ENCODE results near the gene CD164L2. TPM values are rescaled to one million over a fixed set of nuclear protein-coding genes. Genes with fewer than 3 reads are reported as not detected.
"Not testable (repeated sequence)": the region's sequence is repeated elsewhere in the genome, so short reads cannot be mapped to it uniquely, and the experiment has no call there.

CD164L2 gene
- total RNA-seq, 1 experiment from 2014 or later, result not detected

DNA sequence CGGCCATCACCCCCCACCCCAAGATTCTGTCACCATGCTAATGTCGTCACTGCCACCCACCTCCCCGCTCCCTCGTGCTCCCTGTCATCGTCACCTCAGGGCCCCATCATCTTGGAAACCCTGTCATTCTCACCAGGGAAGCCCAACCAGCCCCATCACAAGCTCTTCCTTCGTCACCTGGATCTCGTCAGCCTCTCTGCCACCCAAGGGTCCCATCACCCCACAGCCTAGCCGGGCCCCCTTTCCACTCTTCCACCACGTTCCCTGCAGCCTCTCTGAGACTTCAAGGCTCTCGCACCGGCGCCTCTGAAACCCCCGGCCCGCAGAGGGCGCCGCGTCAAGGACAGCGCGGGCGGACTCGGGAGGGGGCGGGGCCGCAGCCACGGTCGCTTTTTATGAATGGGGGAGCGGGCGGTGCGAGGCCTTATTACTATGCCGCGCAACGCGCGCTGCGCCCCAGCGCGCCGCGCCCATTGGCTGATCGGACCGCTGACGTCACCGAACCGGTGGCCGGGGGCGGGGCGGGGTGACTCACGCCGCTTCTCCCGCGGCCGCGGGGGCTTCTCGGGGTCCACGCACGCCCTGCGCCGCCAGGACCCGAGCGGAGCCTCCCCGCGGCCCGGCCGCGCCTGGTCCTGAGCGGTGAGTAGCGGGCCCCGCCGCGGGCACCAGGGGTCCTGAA lies 9.1 kb upstream of the CD164L2 start, which contains the start of gene GPR3:
TSS of gene GPR3 (plus strand) at position 527 of the 682 bp plus-strand sequence. CDS start 1,177 bp downstream, outside the sequence.
- Mint-ChIP-seq H3K9me3 (ENCODE audit: unreplicated experiment) (no peaks in the 10 kb centered on the region), H3K4me3 (ENCODE audit: unreplicated experiment) (peak within 1 kb of the TSS; percentile 73), H3K4me1 (ENCODE audit: low read depth, unreplicated experiment) (peaks cover 7% of the 10 kb centered on the region), H3K36me3 (ENCODE audit: insufficient read depth, unreplicated experiment) (no peaks in the 10 kb centered on the region), H3K27ac (ENCODE audit: unreplicated experiment) (peak within 1 kb of the TSS; percentile 62), H3K27me3 (ENCODE audit: insufficient read depth, unreplicated experiment) (no peaks in the 10 kb centered on the region)
- Histone ChIP-seq H3K4me1 (no peaks in the 10 kb centered on the region), H3K36me3 (ENCODE audit: control insufficient read depth, insufficient read depth, low read length) (no peaks in the 10 kb centered on the region), H3K27me3 (replicated peaks; ENCODE audit: control insufficient read depth, insufficient read depth, low read length) (no peaks in the 10 kb centered on the region), H3K4me3 (ENCODE audit: low read depth, low read length) (peak within 1 kb of the TSS; percentile 42), H3K9me3 (no peaks in the 10 kb centered on the region)
- DNase-seq, result peak; percentile 90
- ChIA-PET CTCF (interaction anchor here (0.5 to 1.3 kb wide), 2 partner anchors 92 to 348 kb away, joined by 3 to 4 read pairs; no protein-coding TSS in a partner anchor), POLR2A (no interaction called here)
- TF ChIP-seq, protein P1, sequence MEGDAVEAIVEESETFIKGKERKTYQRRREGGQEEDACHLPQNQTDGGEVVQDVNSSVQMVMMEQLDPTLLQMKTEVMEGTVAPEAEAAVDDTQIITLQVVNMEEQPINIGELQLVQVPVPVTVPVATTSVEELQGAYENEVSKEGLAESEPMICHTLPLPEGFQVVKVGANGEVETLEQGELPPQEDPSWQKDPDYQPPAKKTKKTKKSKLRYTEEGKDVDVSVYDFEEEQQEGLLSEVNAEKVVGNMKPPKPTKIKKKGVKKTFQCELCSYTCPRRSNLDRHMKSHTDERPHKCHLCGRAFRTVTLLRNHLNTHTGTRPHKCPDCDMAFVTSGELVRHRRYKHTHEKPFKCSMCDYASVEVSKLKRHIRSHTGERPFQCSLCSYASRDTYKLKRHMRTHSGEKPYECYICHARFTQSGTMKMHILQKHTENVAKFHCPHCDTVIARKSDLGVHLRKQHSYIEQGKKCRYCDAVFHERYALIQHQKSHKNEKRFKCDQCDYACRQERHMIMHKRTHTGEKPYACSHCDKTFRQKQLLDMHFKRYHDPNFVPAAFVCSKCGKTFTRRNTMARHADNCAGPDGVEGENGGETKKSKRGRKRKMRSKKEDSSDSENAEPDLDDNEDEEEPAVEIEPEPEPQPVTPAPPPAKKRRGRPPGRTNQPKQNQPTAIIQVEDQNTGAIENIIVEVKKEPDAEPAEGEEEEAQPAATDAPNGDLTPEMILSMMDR (IDR thresholded peaks at IDR 0.05; ENCODE audit: insufficient read depth in 1 of 2, low read depth in 1 of 2, low read length in 1 of 2, severe bottlenecking in 1 of 2, unreplicated experiment in 1 of 2), result peak; percentile 34 to 86
- no TSS peak for BruUV-seq (replicated peaks)
- intact Hi-C loops (cut with micrococcal nuclease; ENCODE audit: unreplicated experiment), result loop anchor here (2.0 to 5.0 kb wide), 2 partner anchors 215 to 270 kb away; no protein-coding TSS in a partner anchor

DNA sequence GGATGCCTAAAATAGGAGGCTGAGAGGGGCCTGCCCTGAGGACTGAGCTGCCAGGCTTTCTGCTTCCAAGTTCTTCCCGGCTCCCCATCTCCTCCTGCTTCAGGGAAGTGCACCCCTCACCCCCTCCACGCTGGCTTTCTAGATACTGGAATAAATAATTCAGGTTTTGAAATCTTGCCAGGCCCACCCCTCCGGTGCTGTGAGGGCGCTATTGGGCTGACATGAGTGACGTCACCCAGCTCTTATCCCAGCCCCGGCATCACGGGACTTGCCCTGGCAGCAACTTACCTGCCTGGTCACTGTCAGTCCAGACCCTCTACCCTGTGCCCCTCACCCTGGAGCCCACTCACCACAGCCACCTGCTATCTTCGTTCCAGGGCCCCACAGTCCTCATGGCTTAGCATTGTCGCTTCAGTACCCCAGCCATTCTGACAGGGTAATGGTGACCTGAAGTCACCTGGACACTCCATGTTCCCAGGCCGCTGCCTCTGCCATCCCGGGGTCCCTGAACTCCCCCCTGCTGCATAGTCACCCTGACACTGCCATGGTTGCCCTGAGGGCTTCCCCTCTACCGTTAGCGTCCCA lies 8.5 kb upstream of the CD164L2 start:
- no peaks in the 10 kb centered on the region for H3K27me3 ChIP-seq (replicated peaks; ENCODE audit: control insufficient read depth, insufficient read depth, low read length)
- TF ChIP-seq, protein P1 (IDR thresholded peaks at IDR 0.05; ENCODE audit: insufficient read depth in 1 of 2, low read depth in 1 of 2, low read length in 1 of 2, severe bottlenecking in 1 of 2, unreplicated experiment in 1 of 2), result no peak
- Mint-ChIP-seq H3K4me3 (ENCODE audit: unreplicated experiment) (peak overlapping the region; percentile 73), H3K9me3 (ENCODE audit: unreplicated experiment) (no peaks in the 10 kb centered on the region), H3K27me3 (ENCODE audit: insufficient read depth, unreplicated experiment) (no peaks in the 10 kb centered on the region), H3K4me1 (ENCODE audit: low read depth, unreplicated experiment) (peaks cover 7% of the 10 kb centered on the region), H3K27ac (ENCODE audit: unreplicated experiment) (peak overlapping the region; percentile 62), H3K36me3 (ENCODE audit: insufficient read depth, unreplicated experiment) (no peaks in the 10 kb centered on the region)
- H3K9me3 ChIP-seq, result no peaks in the 10 kb centered on the region
- H3K4me3 ChIP-seq (ENCODE audit: low read depth, low read length), result peak overlapping the region; percentile 29
- POLR2A ChIA-PET, result interaction anchor here (0.5 kb wide), 1 partner anchor 217 kb away, joined by 7 read pairs; no protein-coding TSS in a partner anchor
- BruUV-seq (replicated peaks), result no TSS peak
- intact Hi-C loops (cut with micrococcal nuclease; ENCODE audit: unreplicated experiment), result loop anchor here (2.0 to 5.0 kb wide), 2 partner anchors 215 to 271 kb away; no protein-coding TSS in a partner anchor
- CTCF ChIA-PET, result interaction anchor here (0.5 to 1.3 kb wide), 2 partner anchors 91 to 348 kb away, joined by 3 to 4 read pairs; no protein-coding TSS in a partner anchor
- H3K36me3 ChIP-seq (ENCODE audit: control insufficient read depth, insufficient read depth, low read length), result no peaks in the 10 kb centered on the region
- no peaks in the 10 kb centered on the region for H3K4me1 ChIP-seq
- no peak for DNase-seq

DNA sequence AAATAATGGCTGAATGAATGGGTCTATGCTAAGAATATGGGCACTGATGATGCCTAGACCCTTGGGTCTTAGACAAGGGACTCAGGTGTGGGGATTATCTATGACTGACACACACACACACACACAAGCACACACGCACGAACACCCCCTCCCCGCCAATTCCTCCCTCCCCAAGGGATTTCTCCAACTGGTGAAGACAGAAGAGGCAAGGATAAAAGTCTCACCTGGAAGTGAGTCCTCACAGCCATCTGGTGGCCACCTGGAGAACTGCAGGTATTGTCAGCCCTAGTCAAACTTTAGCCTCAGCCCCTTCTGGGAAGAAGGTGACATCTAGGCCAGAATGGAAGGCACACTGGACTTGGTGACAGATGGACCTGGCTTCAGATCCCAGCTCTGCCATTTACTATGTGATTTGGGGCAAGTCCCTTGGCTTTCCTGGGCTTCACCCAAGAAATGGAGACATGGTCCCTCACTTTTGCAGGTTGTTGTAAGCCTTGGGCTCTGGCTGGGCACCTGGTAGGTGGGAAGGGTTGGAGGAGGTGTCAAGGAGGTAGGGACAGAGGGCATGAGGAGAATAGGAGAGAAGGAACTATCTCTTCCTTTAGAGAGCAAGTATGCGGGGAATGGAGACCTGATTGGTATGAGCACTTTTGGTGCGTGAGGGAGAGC lies 5.3 kb upstream of the CD164L2 start:
- BruUV-seq (replicated peaks), result no TSS peak
- Histone ChIP-seq H3K9me3 (no peaks in the 10 kb centered on the region), H3K27me3 (replicated peaks; ENCODE audit: control insufficient read depth, insufficient read depth, low read length) (no peaks in the 10 kb centered on the region), H3K4me3 (ENCODE audit: low read depth, low read length) (no peak overlapping the region), H3K36me3 (ENCODE audit: control insufficient read depth, insufficient read depth, low read length) (no peaks in the 10 kb centered on the region), H3K4me1 (no peaks in the 10 kb centered on the region)
- Mint-ChIP-seq H3K4me3 (ENCODE audit: unreplicated experiment) (no peak overlapping the region), H3K27me3 (ENCODE audit: insufficient read depth, unreplicated experiment) (no peaks in the 10 kb centered on the region), H3K27ac (ENCODE audit: unreplicated experiment) (no peak overlapping the region), H3K9me3 (ENCODE audit: unreplicated experiment) (no peaks in the 10 kb centered on the region), H3K36me3 (ENCODE audit: insufficient read depth, unreplicated experiment) (no peaks in the 10 kb centered on the region), H3K4me1 (ENCODE audit: low read depth, unreplicated experiment) (peaks cover 7% of the 10 kb centered on the region)
- peak; percentile 75 to 82 for DNase-seq
- intact Hi-C loops (cut with micrococcal nuclease; ENCODE audit: unreplicated experiment), result loop anchor here (1.0 kb wide), 3 partner anchors 23 to 87 kb away; no protein-coding TSS in a partner anchor
- TF ChIP-seq, protein P1 (IDR thresholded peaks at IDR 0.05; ENCODE audit: insufficient read depth in 1 of 2, low read depth in 1 of 2, low read length in 1 of 2, severe bottlenecking in 1 of 2, unreplicated experiment in 1 of 2), result peak; percentile 77 to 82
- ChIA-PET CTCF (interaction anchor here (0.9 to 2.4 kb wide), 6 partner anchors 11 to 92 kb away, joined by 3 to 14 read pairs (median 6); partner anchors contain the start of gene MAP3K6), POLR2A (no interaction called here)

DNA sequence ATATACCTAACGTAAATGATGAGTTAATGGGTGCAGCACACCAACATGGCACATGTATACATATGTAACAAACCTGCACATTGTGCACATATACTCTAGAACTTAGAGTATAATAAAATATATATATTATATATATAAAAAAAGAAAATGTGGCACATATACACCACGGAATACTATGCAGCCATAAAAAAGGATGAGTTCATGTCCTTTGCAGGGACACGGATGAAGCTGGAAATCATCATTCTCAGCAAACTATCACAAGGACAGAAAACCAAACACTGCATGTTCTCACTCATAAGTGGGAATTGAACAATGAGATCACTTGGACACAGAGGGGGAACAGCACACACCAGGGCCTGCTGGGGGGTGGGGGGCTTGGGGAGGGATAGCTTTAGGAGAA lies 1.7 kb upstream of the CD164L2 start:
- H3K36me3 ChIP-seq (ENCODE audit: control insufficient read depth, insufficient read depth, low read length); H3K4me3 ChIP-seq (ENCODE audit: low read depth, low read length); H3K9me3 ChIP-seq; H3K4me1 Mint-ChIP-seq (ENCODE audit: low read depth, unreplicated experiment); H3K27me3 Mint-ChIP-seq (ENCODE audit: insufficient read depth, unreplicated experiment); H3K27me3 ChIP-seq (replicated peaks; ENCODE audit: control insufficient read depth, insufficient read depth, low read length); H3K4me1 ChIP-seq; H3K27ac Mint-ChIP-seq (ENCODE audit: unreplicated experiment); DNase-seq; POLR2A ChIA-PET; H3K36me3 Mint-ChIP-seq (ENCODE audit: insufficient read depth, unreplicated experiment); H3K9me3 Mint-ChIP-seq (ENCODE audit: unreplicated experiment); intact Hi-C loops (cut with micrococcal nuclease; ENCODE audit: unreplicated experiment); H3K4me3 Mint-ChIP-seq (ENCODE audit: unreplicated experiment); BruUV-seq (replicated peaks): not testable (repeated sequence)
- CTCF ChIA-PET, result interaction anchor here (0.6 kb wide), 1 partner anchor 19 kb away, joined by 3 read pairs; no protein-coding TSS in a partner anchor
